Dermis microvascular lymphatic vessel endothelial cell (primary cell): ENCODE data around the gene ENO3. TPM values are rescaled to one million over a fixed set of nuclear protein-coding genes. Genes with fewer than 3 reads are reported as not detected.
A peak's percentile ranks its signal among the peaks of the same experiment; 100 is the strongest.

Experiments
- DNase-seq, 2 donors: peaks; one replicate each; pipeline versions ENCODE4 v3.0.0 to v3.0.0-alpha.2; 2010; ENCODE audit warnings: low read depth in 2 of 2
- total RNA-seq: library from RNA; depleted of rRNA; stranded (reverse); fragments of >200 nt; gene quantifications from 2 replicates; pipeline ENCODE4 v1.2.1, GENCODE V29; 2014

The ENO3 gene
- total RNA-seq, 1 donor from 2014 or later = 1.5 TPM

DNA sequence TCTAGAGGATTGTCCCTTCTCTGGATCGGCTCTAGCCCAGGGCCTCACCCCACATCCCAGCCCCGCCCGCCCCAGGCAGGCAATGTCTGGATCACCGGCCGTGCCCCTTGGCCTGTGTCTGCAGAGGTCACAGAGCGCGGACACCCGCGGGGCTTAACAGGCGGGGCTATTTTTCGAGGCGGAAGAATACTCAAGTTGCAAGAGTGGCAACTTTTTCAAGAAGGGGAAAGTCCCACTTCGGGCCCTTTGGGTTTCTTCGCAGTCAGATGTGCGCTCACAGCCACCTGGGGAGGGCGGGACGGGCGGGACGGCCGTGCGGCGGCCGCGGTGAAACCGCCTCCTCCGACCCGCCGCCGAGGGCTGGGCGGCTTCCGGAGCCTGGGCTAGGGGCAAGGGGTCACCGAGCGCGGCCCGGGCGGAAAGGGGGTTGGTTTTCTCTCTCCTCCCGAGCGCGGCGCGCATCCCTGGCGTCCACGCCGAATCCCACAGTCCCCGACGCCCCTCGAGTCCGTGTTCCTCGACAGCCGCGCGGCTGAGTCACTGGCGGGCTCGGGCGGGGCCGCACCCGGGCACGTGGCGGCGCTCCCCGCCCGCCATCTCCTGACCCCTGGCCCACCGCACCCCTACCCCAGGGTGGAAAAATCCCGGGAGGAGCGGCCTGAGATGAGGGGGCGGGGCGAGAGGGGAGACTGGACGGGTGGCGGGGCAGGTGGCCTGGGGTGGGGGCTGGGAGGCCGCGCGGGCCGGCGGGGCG, 1.4 kb upstream of the ENO3 start:
- DNase-seq = peak in 1 of 2 donors; percentile 69

DNA sequence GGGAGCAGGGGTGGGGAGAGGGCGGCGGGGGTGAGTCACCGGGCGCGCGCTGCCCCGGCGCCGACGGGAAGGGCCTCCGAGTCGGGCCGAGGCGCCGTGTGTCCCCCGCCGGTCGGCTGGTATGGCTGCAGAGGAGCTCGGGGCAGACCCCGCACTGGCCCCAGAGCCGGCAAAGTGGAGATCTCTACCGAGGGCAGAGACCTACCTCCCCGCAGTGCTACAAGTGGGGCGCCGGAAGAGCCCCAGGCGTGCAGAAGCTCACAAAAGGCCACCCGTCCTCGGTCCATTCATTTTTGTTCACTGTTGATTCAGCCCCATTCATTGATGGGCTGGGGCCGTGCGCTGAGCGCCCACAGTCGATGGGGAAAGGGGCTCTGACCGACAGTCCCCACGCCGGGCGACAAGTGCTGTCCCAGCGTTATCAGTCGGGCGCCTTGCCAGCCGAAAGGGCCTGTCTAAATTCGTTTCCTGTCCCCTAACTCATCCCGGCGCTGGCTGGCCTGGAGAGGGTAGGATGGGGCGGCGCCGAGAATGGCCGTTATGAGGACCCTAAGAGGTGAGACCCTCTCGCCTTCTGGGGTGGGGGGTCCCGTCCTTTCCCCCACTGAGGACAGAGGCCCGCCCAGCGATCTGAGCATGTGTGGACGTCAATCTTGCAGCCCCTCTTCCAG, 709 bp upstream of the ENO3 start:
- DNase-seq = peak in 1 of 2 donors; percentile 64

DNA sequence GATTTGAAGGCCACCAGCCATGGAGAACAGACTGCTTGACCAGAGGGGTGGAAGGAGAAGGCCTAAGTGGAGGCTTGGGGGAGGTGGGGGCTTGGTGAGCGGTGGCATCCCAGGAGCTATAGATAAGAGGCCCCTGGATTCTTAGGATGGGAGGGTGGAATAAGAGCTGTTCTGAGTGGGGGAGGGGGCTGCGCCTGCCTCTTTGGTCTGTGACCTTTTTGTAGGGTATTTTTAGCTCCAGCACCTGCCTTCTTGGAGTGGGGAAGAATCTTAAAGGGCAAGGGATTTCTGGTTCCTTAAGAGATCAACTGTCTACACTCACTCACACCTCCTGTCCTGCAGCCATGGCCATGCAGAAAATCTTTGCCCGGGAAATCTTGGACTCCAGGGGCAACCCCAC, 567 bp downstream of the ENO3 start:
- no peak for DNase-seq

DNA sequence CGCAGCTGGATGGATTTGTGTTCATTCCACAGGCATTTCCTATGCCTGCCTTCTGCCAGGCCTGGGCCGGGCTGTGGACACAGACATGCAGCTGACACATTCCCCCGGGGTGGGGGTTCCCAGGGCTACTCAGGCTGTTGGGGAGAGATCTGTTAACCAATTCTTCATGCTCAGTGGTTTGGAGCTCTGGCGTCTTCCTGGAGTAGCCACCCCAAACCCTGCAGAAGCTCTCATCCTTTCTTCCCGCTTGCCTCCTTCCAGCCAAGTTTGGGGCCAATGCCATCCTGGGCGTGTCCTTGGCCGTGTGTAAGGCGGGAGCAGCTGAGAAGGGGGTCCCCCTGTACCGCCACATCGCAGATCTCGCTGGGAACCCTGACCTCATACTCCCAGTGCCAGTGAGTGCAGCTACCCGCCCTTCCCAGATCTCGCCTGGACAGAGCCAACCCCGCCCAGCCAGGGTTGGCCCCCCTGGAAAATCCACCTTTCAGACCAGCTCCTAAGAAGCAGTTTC, 2.6 kb downstream of the ENO3 start:
- DNase-seq = peak in 1 of 2 donors; percentile 19

DNA sequence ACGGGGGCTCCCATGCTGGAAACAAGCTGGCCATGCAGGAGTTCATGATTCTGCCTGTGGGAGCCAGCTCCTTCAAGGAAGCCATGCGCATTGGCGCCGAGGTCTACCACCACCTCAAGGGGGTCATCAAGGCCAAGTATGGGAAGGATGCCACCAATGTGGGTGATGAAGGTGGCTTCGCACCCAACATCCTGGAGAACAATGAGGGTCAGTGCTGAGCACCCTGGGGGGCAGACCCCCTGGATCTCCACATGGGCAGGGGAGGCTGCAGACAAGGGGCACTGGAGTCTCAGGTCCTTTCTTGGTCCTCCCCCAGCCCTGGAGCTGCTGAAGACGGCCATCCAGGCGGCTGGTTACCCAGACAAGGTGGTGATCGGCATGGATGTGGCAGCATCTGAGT, 4.2 kb downstream of the ENO3 start:
- no peak for DNase-seq

DNA sequence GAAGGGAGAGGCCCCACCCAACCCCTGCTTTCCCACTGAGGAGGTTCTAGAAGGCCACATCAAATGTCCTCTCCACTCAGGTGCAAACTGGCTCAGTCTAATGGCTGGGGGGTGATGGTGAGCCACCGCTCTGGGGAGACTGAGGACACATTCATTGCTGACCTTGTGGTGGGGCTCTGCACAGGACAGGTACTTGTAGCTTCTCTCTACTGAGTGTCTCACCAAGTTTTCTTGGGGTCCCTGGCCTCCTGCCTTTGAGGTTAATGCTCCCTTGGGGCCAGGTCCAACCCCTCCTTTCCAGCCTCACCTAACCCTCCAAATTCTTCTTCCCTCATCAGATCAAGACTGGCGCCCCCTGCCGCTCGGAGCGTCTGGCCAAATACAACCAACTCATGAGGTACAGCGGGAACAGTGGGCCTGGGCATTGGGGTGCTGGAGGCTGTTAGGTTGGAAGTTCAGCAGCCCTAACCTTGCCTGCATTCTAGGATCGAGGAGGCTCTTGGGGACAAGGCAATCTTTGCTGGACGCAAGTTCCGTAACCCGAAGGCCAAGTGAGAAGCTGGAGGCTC, 5.7 kb downstream of the ENO3 start:
- peak in 1 of 2 donors; percentile 34 for DNase-seq

DNA sequence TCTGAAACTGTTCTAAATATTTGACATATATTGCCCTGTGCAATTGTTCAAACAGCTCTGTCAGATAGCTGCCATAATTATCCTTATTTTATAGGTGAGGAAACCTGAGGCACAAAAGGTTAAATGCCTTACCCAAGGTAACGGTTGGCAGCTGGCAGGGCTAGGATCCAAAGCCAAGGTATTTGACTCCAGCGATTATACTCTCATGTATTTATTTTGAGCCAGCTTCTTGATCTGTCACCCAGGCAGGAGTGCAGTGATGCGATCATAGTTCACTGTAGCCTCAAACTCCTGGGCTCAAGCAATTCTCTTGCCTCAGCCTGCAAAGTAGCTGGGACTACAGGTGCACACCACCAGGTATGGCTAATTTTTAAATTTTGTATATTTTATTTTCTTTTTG, 7.2 kb downstream of the ENO3 start:
- no peak for DNase-seq

DNA sequence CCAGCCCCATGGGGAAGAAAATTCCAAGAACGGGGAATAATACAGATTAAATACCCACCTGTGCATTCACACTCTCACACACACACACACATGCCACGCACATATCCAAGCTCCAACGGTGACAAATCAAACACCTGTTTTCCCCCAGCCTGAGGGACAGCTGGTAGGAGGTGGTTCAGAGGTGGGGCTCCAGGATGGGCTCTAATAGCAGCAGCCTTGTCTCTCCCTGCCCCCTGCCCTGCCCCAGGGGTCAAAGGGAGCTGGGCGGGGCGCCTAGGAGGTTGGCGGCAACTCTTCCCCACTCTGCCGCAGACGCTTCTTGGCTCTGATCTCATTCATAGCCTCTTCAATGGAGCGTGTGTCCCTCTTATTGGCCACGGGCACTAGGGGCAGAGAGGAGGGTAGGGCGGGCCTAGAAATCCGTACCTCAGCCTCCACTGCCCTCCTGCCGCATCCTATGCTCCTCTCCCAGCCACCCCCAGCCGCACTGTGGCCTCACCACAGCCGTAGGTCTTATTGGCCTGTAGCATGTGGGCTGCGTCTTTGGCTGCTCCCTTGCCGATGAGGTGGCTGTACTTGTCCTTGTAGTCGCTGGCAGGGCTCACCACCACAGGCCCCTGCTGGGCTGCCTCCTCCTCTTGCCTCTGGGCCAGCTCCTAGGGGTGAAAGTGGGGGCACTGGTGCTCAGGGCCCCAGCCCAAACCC, 8.5 kb downstream of the ENO3 start:
- DNase-seq = no peak

DNA sequence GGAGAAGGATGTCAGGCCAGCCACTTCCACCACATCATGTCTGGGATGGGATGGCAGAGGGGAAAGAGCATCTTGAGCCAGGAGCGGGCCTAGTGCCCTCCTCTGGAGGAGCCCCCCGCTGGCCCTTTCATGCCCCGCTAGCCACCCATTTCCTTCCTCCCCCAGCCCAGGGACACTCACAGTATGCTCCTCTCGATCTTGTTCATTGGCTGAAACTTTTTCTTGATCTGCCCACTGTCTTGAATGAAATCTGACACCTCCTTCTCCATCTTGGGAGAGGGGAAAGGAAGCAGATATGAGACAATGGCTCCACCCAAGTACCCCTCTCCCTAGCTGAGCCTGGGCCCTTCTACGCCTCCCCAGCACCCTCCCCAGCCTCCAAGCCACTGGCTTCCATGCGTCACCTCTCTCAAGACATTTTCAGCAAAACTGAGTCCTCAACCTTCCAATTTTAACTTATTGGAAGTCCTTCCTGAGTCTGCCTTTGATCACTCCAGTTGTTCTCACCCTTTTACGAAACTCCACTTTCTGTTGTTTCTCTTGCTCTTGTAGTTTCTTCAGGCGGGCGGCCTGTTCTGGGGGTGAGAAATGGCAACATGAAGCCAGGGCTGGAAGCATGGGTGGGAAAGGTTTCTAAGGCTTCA, 9.5 kb downstream of the ENO3 start:
- DNase-seq = no peak

DNA sequence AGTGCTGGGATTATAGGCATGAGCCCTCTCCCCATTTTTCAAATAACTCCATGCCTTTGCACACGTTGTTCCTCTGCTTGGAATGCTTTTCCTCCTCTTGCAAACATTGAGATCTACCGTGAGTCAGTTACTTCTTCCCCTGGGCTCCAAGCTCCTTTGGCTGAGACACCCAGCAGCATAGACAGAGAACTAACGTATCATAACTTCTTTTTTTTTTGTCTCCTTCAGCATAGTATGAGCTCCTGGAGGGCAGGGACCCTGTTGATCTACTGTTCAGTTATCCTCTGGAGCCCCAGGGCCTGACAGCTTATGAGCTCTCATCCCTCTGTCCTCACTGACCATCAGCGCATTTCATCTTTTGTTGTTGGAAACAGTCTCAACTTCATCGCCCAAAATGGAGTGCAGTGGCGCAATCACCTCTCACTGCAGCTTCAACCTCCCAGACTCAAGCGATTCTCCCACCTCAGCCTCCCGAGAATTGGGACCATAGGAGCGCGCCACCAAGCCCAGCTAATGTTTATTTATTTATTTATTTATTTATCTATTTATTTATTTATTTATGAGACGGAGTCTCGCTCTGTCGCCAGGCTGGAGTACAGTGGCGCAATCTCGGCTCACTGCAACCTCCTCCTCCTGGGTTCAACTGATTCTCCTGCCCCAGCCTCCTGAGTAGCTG, 14.5 kb downstream of the ENO3 start:
- DNase-seq = no peak

DNA sequence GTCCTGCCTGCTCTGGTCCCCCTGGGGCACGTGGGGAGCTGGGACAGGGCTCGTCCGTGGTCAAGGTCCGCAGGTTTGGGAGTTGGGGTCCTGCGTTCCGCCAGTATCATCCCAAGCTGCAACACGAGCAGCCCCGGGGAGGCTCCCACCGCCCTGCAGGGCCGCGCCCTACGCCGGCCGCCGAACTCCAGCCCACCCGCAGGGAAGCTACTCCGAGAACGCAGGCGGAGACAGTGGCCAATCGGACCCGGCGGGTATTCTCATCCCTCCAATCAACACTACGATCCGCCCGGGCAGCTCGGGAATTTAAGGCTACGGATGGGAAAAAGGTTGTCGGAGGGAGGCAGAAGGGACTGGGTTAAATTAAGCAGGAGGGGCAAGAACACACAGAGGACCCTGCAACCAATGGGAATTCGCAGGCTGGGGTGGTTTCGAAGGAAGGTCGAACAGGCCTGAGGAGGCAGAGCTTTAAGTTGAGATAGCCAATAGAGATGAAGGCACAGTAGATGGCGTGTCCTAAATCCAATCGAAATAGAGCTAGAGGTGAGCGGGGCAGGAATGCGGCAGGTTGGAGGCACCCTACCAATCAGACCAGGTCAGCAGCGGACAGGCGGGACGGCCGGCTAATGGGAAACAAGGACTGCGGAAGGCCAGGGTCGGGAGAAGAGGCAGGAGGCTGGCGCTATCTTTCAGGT, 16.1 kb downstream of the ENO3 start:
- peak; percentile 100 for DNase-seq

DNA sequence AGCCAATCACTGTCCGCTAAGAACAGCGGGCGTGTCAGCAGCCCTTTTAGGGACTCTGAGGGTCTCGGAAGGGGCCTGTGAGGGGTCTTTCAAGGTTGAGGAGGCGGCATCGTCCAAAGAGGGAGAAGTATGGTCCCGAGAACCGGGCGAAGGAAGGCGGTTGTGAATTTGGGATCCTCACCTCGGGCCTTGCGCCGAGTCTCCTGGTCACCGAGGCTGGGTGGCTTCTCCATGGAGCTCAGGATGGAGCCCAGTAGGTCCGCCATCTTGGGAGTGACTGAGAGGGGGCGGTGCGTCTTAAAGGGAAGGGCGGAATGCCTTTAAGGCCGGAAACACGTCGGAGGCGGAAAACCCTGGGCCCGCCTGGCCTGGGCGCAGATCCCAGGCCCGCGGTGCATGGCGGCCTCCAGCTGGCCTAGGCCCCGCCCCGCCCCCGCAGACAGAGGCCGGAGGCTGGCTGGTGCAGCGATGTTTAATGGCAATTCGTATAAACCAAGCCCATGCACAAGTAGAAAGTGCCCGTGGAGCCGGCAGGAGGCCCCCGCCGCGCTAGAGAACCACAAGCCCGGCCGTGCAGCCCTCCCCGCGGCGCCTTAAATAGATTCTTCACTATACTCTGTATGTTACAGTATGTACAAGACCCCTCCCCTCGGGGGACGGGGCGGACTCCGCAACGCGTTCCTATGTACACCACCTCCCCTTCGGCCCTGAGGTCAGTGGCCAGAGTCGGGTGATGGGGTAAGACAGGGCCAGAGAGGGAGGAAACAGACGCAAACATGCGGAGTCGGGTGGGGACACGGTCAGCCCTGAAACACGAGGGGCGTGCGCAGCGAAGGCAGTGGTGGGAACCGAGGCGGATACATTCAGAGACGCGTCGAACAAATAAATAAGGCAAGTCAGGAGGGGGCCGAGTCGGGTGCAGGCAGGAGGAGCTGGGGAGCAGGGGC, 16.9 kb downstream of the ENO3 start, which contains the start of gene SPAG7:
TSS of gene SPAG7 (minus strand) at position 279 of the 947 bp plus-strand sequence. CDS start at position 266, 13 bp downstream.
- DNase-seq = peak; percentile 96 to 99

DNA sequence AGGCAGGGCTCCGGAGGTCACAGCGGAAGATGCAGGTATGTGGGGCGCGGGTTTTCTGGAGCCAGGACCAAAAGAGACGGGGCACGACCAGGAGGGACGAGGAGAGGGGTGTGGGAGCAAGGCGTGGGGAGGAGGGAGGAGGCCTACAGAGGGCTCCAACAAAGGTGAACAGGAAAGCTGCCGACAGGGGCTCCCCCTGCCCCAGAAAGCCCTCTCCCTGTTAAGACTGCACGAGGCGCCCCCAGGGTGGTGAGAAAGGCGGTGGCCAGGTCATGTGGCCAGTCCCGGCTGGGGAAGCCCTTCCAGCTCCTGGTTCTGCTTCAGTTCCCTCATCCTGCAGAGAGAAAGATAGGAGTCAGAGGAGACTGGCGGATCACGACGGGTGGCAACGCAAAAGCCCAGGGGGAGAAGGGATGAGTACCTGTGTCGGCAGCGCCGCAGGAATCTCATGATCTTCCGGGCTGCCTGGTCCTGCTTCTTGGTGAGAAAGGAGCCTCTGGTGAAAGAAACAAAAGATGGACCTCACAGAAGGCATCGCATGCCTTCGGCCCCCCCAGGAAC, 17.6 kb downstream of the ENO3 start:
- peak in 1 of 2 donors; percentile 16 for DNase-seq

DNA sequence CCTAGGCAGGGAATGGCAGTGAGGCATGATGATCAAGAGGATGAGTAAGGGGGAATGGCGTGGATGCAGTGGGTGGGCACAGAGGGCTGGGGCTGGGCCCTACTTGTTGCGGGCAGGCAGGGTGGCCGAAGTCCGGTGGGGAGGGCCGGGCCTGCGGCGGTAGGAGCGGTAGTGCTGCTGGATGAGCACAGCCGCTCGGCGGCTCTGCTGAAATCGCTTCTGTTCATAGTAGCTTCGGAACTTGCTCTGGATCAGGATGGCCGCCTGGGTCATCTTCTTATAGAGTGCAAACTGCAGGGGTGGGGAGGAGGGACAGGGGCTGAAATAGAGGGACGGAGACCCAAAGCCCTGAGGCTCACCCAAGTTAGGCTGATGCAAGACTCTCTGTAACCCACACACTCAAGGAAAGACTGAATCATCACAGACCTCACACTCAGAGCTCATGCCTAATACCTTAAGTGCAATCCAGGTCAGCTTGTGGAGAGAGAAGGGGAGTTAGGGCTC, 18.2 kb downstream of the ENO3 start:
- peak in 1 of 2 donors; percentile 21 for DNase-seq

DNA sequence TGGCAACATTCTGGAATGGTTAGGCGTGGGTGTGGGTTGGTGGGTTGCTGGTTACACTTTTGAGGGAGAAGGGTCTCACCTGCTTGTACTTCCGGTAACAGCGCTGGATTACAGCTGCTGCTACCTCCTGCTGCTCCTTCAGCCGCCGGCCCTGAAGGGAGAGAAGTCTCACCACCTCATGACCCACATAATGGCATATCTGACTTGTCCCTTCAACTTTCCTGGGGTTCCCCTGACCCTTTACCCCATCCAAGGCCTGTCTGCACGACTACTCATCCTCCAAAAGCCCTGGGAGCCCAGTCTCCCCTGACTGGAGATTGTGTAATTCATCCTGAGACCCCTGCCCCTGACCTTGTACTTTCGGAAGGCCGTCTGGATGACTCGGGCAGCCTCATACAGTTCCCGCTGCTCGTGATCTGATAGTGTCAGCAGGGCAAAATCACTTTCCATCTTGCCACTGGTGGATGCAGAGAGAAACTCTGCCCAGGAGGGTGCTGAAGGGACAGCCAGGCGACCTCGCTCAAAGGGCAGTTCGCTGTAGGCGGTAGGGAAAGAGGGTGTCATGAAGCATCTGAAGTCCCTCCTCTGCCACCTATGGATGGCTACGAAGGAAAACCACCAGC, 18.7 kb downstream of the ENO3 start:
- no peak for DNase-seq

DNA sequence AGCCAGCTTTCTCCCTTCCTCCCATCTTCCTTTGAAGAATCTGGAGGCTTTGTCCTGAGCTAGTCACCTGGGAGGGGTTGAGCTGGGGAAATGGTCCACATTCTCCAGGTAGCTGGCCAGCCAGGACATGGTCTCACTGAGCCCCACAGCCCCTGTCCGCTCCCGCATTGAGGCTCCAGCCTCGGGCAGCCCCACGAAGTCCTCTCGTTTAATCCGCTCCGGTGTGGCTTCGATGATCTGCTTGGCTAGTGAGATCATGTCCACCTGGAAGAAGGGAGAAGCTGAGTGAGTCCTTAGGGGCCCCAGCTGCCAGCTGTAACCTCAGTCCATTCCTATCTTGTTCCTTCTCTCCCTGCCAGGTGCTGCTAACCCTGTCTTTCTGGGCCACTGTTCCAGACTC, 19.4 kb downstream of the ENO3 start:
- no peak for DNase-seq

DNA sequence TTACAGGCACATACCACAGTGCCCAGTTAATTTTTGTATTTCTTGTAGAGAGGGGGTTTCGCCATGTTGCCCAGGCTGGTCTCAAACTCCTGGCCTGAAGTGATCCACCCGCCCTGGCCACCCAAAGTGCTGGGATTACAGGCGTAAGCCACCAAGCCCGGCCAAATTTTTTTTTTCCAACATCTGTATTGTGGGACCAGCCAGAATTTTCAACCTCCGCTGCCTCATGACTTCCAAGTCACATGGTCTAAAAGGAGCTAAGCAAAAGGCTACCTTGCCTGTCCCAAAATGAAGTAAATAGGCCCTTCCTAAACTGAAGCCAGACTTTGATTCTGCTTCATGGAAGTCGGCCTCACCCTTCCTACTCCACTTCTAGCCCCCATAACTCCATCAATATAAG, 20.9 kb downstream of the ENO3 start:
- no peak for DNase-seq

DNA sequence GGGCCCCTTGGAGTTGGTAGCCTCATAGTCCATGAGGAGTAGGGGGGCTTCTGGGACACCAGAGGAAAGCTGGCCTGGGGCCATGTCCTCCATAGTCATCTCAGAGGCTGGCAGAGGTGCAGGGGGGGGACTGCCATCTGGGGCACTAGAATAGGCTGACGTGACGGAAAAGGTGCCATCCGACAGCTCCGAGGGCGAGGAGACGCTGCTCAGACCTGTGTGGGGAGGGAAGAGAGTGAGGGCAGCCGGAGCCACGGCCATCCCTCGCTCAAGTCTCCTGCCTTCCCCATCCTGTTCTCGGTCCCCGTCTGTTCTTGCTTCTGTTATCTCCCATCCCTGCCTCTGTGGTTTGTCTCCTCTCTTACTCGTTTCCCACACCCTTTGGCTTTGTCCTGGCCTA, 21.4 kb downstream of the ENO3 start:
- DNase-seq = no peak
